GM12878 (cell line): ENCODE measurements around the gene PRKAG3.

Experiments used
- CTCF ChIP-seq, 3 experiments: IDR thresholded peaks in 2 of 3; conservative IDR thresholded peaks in 1 of 3; 2 replicates each; pipeline ENCODE4 v1.5.1; 2011; ENCODE audit warnings: low read depth in 3 of 3, low read length in 3 of 3, mild to moderate bottlenecking in 3 of 3, control low read depth in 2 of 3, moderate library complexity in 2 of 3, inconsistent platforms in 1 of 3, mixed read lengths in 1 of 3; ENCODE audit not compliant: control insufficient read depth in 2 of 3, insufficient read depth in 1 of 3; ENCODE audit errors: extremely low read depth in 1 of 3
- SUZ12 ChIP-seq: fragments of 200-600 bp; sonication (generic); IDR thresholded peaks from one replicate; pipeline ENCODE4 v1.6.1; 2018; ENCODE audit warnings: antibody characterized with exemption, mild to moderate bottlenecking; ENCODE audit not compliant: unreplicated experiment
- TCF12 ChIP-seq: IDR thresholded peaks from 2 replicates; pipeline ENCODE4 v1.6.1; 2011; ENCODE audit warnings: low read depth, mild to moderate bottlenecking, low read length
- TF ChIP-seq, protein P1 (sequence below): IDR thresholded peaks from 2 replicates; pipeline ENCODE4 v1.6.1; 2012; ENCODE audit warnings: low read depth, low read length, improper control_type of control experiment
- TF ChIP-seq, protein P2 (sequence below): IDR thresholded peaks from 2 replicates; pipeline ENCODE4 v1.6.1; 2011; ENCODE audit warnings: low read depth, low read length, improper control_type of control experiment, borderline replicate concordance

DNA sequence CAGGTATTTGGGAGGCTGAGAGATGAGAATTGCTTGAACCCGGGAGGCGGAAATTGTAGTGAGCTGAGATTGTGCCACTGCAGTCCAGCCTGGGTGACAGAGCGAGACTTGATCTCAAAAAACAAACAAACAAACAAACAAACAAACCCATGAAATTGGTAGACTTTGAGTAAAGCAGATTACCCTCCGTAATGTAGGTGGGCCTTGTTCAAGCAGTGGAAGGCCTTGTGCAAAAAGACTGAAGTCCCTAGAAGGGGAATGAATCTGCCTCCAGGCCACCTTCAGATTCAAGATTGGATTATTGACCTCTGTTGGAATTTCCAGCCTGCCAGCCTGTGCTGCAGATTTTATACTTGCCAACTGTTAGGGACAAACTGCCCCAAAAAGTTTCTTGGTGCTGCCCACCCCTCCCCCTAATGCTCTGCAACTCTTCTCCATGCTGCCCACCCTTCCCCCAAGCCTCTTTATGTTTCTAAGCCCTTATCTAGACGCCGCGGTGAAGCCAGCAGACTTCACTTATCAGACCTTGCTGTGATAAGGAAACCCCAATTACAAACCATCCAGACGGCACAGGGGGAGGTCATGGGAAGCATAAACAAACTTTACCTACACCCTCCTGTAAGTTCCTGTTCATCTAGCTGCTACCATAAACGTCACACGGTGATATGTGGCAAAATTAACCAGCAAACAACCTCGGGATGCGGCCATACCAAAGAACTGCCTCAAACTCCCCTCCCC lies 32.7 kb downstream of the PRKAG3 start:
- TF ChIP-seq TCF12, result no peak
- TF ChIP-seq, protein P1, sequence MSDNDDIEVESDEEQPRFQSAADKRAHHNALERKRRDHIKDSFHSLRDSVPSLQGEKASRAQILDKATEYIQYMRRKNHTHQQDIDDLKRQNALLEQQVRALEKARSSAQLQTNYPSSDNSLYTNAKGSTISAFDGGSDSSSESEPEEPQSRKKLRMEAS, result no peak
- TF ChIP-seq, protein P2, sequence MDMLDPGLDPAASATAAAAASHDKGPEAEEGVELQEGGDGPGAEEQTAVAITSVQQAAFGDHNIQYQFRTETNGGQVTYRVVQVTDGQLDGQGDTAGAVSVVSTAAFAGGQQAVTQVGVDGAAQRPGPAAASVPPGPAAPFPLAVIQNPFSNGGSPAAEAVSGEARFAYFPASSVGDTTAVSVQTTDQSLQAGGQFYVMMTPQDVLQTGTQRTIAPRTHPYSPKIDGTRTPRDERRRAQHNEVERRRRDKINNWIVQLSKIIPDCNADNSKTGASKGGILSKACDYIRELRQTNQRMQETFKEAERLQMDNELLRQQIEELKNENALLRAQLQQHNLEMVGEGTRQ, result no peak
- TF ChIP-seq CTCF (IDR thresholded peaks at IDR 0.05 in 2 of 3, conservative IDR thresholded peaks at IDR 0.05 in 1 of 3; ENCODE audit: control insufficient read depth in 2 of 3, extremely low read depth in 1 of 3, insufficient read depth in 1 of 3, low read depth in 3 of 3, low read length in 3 of 3), result no peak
- TF ChIP-seq SUZ12, result no peak
